Measurements from ENCODE around the gene IL1R2. TPM values are rescaled to one million over a fixed set of nuclear protein-coding genes. Genes with fewer than 3 reads are reported as not detected.
"Not testable (repeated sequence)": the region's sequence is repeated elsewhere in the genome, so short reads cannot be mapped to it uniquely, and the experiment has no call there.

Gene IL1R2
- total RNA-seq, 2 experiments from 2014 or later = 0.88 TPM; not detected in 1

GRCh38 chr2:102060792-102061191, 69.0 kb downstream of the IL1R2 start:
- H3K27ac Mint-ChIP-seq = no peak overlapping the region
- peaks cover 34% of the 10 kb centered on the region for H3K4me1 Mint-ChIP-seq
- no peak for ATAC-seq
- H3K9me3 Mint-ChIP-seq (ENCODE audit: low read depth) = no peaks in the 10 kb centered on the region
- H3K4me3 Mint-ChIP-seq = no peak overlapping the region
- H3K36me3 Mint-ChIP-seq = peaks cover 2% of the 10 kb centered on the region
- no peaks in the 10 kb centered on the region for H3K27me3 Mint-ChIP-seq
- no peak for DNase-seq
- CTCF ChIA-PET = no interaction called here

- Mint-ChIP-seq H3K27ac (no peak overlapping the region), H3K4me1 (peaks cover 34% of the 10 kb centered on the region), H3K4me3 (no peak overlapping the region), H3K36me3 (peaks cover 2% of the 10 kb centered on the region), H3K27me3 (no peaks in the 10 kb centered on the region), H3K9me3 (ENCODE audit: low read depth) (no peaks in the 10 kb centered on the region)
- DNase-seq (no peak), ATAC-seq (no peak)
- CTCF ChIA-PET = interaction anchor here (1.3 kb wide), 1 partner anchor 179 kb away, joined by 6 read pairs; no protein-coding TSS in a partner anchor
Observed at GRCh38 chr2:102061286-102061699, 69.5 kb downstream of the IL1R2 start.

GRCh38 chr2:102061962-102062795, 70.4 kb downstream of the IL1R2 start:
- Mint-ChIP-seq H3K4me3 (no peak overlapping the region), H3K36me3 (peaks cover 3% of the 10 kb centered on the region), H3K9me3 (ENCODE audit: low read depth) (no peaks in the 10 kb centered on the region), H3K27me3 (no peaks in the 10 kb centered on the region), H3K27ac (peak overlapping the region; percentile 78), H3K4me1 (peaks cover 34% of the 10 kb centered on the region)
- CTCF ChIA-PET = interaction anchor here (1.1 to 1.4 kb wide), 4 partner anchors 9 to 178 kb away, joined by 3 to 6 read pairs (median 3); no protein-coding TSS in a partner anchor
- peak; percentile 82 for ATAC-seq
- DNase-seq = no peak

GRCh38 chr2:102062802-102063201, 71.0 kb downstream of the IL1R2 start:
- DNase-seq (no peak), ATAC-seq (peak; percentile 17)
- CTCF ChIA-PET = interaction anchor here (1.1 to 1.4 kb wide), 3 partner anchors 10 to 43 kb away, joined by 3 read pairs; no protein-coding TSS in a partner anchor
- H3K27ac Mint-ChIP-seq = peak overlapping the region; percentile 78
- no peak overlapping the region for H3K4me3 Mint-ChIP-seq
- H3K9me3 Mint-ChIP-seq (ENCODE audit: low read depth) = no peaks in the 10 kb centered on the region
- H3K4me1 Mint-ChIP-seq = peaks cover 34% of the 10 kb centered on the region
- no peaks in the 10 kb centered on the region for H3K27me3 Mint-ChIP-seq
- peaks cover 3% of the 10 kb centered on the region for H3K36me3 Mint-ChIP-seq

- Mint-ChIP-seq H3K9me3 (ENCODE audit: low read depth) (no peaks in the 10 kb centered on the region), H3K4me3 (no peak overlapping the region), H3K27ac (peak overlapping the region; percentile 78), H3K27me3 (no peaks in the 10 kb centered on the region), H3K4me1 (peaks cover 34% of the 10 kb centered on the region), H3K36me3 (peaks cover 5% of the 10 kb centered on the region)
- ATAC-seq (no peak), DNase-seq (no peak)
- CTCF ChIA-PET = interaction anchor here (1.1 kb wide), 1 partner anchor 11 kb away, joined by 3 read pairs; no protein-coding TSS in a partner anchor
Observed at GRCh38 chr2:102063487-102063911, 71.7 kb downstream of the IL1R2 start.

GRCh38 chr2:102063941-102064678, 72.3 kb downstream of the IL1R2 start:
- Mint-ChIP-seq H3K4me1 (peaks cover 34% of the 10 kb centered on the region), H3K27ac (peak overlapping the region; percentile 56), H3K9me3 (ENCODE audit: low read depth) (no peaks in the 10 kb centered on the region), H3K36me3 (peaks cover 5% of the 10 kb centered on the region), H3K27me3 (no peaks in the 10 kb centered on the region), H3K4me3 (no peak overlapping the region)
- ATAC-seq (peak; percentile 57), DNase-seq (peak; percentile 66)
- CTCF ChIA-PET = no interaction called here

- ATAC-seq = no peak
- Mint-ChIP-seq H3K4me1 (peaks cover 34% of the 10 kb centered on the region), H3K36me3 (peaks cover 5% of the 10 kb centered on the region)
Observed at GRCh38 chr2:102064679-102065674, 73.2 kb downstream of the IL1R2 start.

GRCh38 chr2:102065675-102066252, 74.0 kb downstream of the IL1R2 start:
- H3K27ac Mint-ChIP-seq = no peak overlapping the region
- H3K4me1 Mint-ChIP-seq = peaks cover 34% of the 10 kb centered on the region
- no peak for ATAC-seq
- no peak for DNase-seq
- peaks cover 5% of the 10 kb centered on the region for H3K36me3 Mint-ChIP-seq
- H3K27me3 Mint-ChIP-seq = no peaks in the 10 kb centered on the region
- no peak overlapping the region for H3K4me3 Mint-ChIP-seq
- CTCF ChIA-PET = no interaction called here
- no peaks in the 10 kb centered on the region for H3K9me3 Mint-ChIP-seq (ENCODE audit: low read depth)

More at GRCh38 chr2:102064679-102065674, 73.2 kb downstream of the IL1R2 start:
- Mint-ChIP-seq H3K27me3 (no peaks in the 10 kb centered on the region), H3K9me3 (ENCODE audit: low read depth) (no peaks in the 10 kb centered on the region), H3K4me3 (no peak overlapping the region), H3K27ac (no peak overlapping the region)
- CTCF ChIA-PET = interaction anchor here (0.6 kb wide), 1 partner anchor 291 kb away, joined by 3 read pairs; no protein-coding TSS in a partner anchor
- DNase-seq = no peak

GRCh38 chr2:102066554-102066953, 74.8 kb downstream of the IL1R2 start:
- H3K4me3 Mint-ChIP-seq = no peak overlapping the region
- ATAC-seq (no peak), DNase-seq (no peak)
- H3K27ac Mint-ChIP-seq = no peak overlapping the region
- H3K9me3 Mint-ChIP-seq (ENCODE audit: low read depth) = no peaks in the 10 kb centered on the region
- CTCF ChIA-PET = no interaction called here
- peaks cover 5% of the 10 kb centered on the region for H3K36me3 Mint-ChIP-seq
- H3K4me1 Mint-ChIP-seq = peaks cover 34% of the 10 kb centered on the region
- H3K27me3 Mint-ChIP-seq = no peaks in the 10 kb centered on the region

GRCh38 chr2:102068126-102068525, 76.4 kb downstream of the IL1R2 start:
- ATAC-seq; H3K36me3 Mint-ChIP-seq; CTCF ChIA-PET; H3K9me3 Mint-ChIP-seq (ENCODE audit: low read depth); DNase-seq; H3K27me3 Mint-ChIP-seq; H3K27ac Mint-ChIP-seq; H3K4me3 Mint-ChIP-seq: not testable (repeated sequence)
- peaks cover 20% of the 10 kb centered on the region for H3K4me1 Mint-ChIP-seq

- CTCF ChIA-PET = no interaction called here
- H3K27me3 Mint-ChIP-seq = no peaks in the 10 kb centered on the region
- peaks cover 5% of the 10 kb centered on the region for H3K36me3 Mint-ChIP-seq
- no peak overlapping the region for H3K27ac Mint-ChIP-seq
- H3K9me3 Mint-ChIP-seq (ENCODE audit: low read depth) = no peaks in the 10 kb centered on the region
- H3K4me3 Mint-ChIP-seq = no peak overlapping the region
- H3K4me1 Mint-ChIP-seq = peaks cover 12% of the 10 kb centered on the region
- no peak for ATAC-seq
- no peak for DNase-seq
Observed at GRCh38 chr2:102069311-102069974, 77.7 kb downstream of the IL1R2 start.

GRCh38 chr2:102070058-102070642, 78.4 kb downstream of the IL1R2 start:
- Mint-ChIP-seq H3K27me3 (no peaks in the 10 kb centered on the region), H3K36me3 (peaks cover 5% of the 10 kb centered on the region)
- CTCF ChIA-PET = no interaction called here

More at GRCh38 chr2:102070058-102070642, 78.4 kb downstream of the IL1R2 start:
- no peak overlapping the region for H3K27ac Mint-ChIP-seq
- H3K4me3 Mint-ChIP-seq = no peak overlapping the region
- H3K4me1 Mint-ChIP-seq = peaks cover 5% of the 10 kb centered on the region
- H3K9me3 Mint-ChIP-seq (ENCODE audit: low read depth) = no peaks in the 10 kb centered on the region
- no peak for ATAC-seq
- DNase-seq = no peak
